HEK293T (cell line): Measurements from ENCODE around the gene EXOC4.

Experiments used
- FOXK2 ChIP-seq: fragments of 450-650 bp; IDR thresholded peaks from 2 replicates; pipeline ENCODE4 v1.6.1; 2016; ENCODE audit warnings: mild to moderate bottlenecking
- HDGF ChIP-seq: fragments of 450-650 bp; IDR thresholded peaks from 2 replicates; pipeline ENCODE4 v1.6.1; 2017; ENCODE audit warnings: antibody characterized with exemption, borderline replicate concordance
- LEF1 ChIP-seq: fragments of 450-650 bp; IDR thresholded peaks from 2 replicates; pipeline ENCODE4 v1.6.1; 2017; ENCODE audit warnings: mild to moderate bottlenecking, borderline replicate concordance
- NFRKB ChIP-seq: fragments of 450-650 bp; IDR thresholded peaks from 2 replicates; pipeline ENCODE4 v1.6.1; 2016; ENCODE audit warnings: mild to moderate bottlenecking, moderate library complexity
- TARDBP ChIP-seq: fragments of 450-650 bp; IDR thresholded peaks from 2 replicates; pipeline ENCODE4 v1.6.1; 2016

DNA sequence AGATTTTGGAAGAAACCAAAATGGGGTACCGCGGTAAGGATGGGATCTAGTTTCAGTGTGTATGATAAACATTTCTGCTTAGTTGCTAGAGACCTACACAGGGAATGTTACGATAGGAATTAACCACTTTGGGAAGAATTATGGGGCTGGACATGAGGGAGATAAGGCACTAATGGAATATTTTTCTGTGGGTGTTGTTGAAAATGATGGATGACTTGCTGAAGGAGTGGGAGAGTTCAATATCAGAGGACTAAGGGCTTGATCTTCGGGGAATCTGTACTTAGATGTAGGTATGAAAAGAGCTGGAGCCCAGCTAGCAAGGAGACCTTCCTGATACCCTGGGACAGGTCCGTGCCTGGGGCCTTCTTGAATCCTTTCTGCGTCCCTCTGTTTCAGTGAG is 303.7 kb downstream of the EXOC4 start:
- TF ChIP-seq HDGF (no peak), TARDBP (no peak), FOXK2 (no peak), NFRKB (no peak), LEF1 (no peak)
